Stimulated activated CD4-positive, alpha-beta T cell treated with anti-CD3 and anti-CD28 coated beads, Interleukin-15, amount 100 ng/mL, for 1 hour (primary cell): ENCODE results near the gene DACT2.

ENCODE experiments used
- DNase-seq, 2 donors: peaks; one replicate each; pipeline ENCODE4 v3.0.0-alpha.2; 2020; ENCODE audit warnings: low read depth in 1 of 2, low spot score in 1 of 2

The DACT2 gene

GRCh38 chr6:168352096-168352495, 32.5 kb upstream of the DACT2 start:
- no peak for DNase-seq

- no peak for DNase-seq
These were observed 30.2 kb upstream of the DACT2 start for GRCh38 chr6:168349718-168350210.

- DNase-seq, result no peak
These were observed 28.6 kb upstream of the DACT2 start for GRCh38 chr6:168348186-168348585.

- no peak for DNase-seq
These were observed 28.0 kb upstream of the DACT2 start for GRCh38 chr6:168347615-168348014.

GRCh38 chr6:168347053-168347452, 27.5 kb upstream of the DACT2 start:
- DNase-seq, result no peak

GRCh38 chr6:168345896-168346754, 26.5 kb upstream of the DACT2 start:
- no peak for DNase-seq

- no peak for DNase-seq
These were observed 25.7 kb upstream of the DACT2 start for GRCh38 chr6:168345266-168345665.

GRCh38 chr6:168344338-168344737, 24.8 kb upstream of the DACT2 start:
- DNase-seq, result no peak

GRCh38 chr6:168343239-168344150, 23.9 kb upstream of the DACT2 start:
- DNase-seq, result no peak

- DNase-seq, result no peak
These were observed 23.1 kb upstream of the DACT2 start for GRCh38 chr6:168342636-168343035.

- no peak for DNase-seq
These were observed 21.8 kb upstream of the DACT2 start for GRCh38 chr6:168341280-168341900.

- DNase-seq, result no peak
These were observed 21.2 kb upstream of the DACT2 start for GRCh38 chr6:168340819-168341218.

- no peak for DNase-seq
These were observed 19.2 kb upstream of the DACT2 start for GRCh38 chr6:168338777-168339176.

GRCh38 chr6:168336967-168337366, 17.4 kb upstream of the DACT2 start:
- DNase-seq, result no peak

GRCh38 chr6:168333989-168334388, 14.4 kb upstream of the DACT2 start:
- no peak for DNase-seq

GRCh38 chr6:168333491-168333890, 13.9 kb upstream of the DACT2 start:
- no peak for DNase-seq

GRCh38 chr6:168333039-168333438, 13.5 kb upstream of the DACT2 start:
- no peak for DNase-seq

GRCh38 chr6:168332020-168332419, 12.4 kb upstream of the DACT2 start:
- DNase-seq, result no peak

GRCh38 chr6:168331058-168331457, 11.5 kb upstream of the DACT2 start:
- no peak for DNase-seq

- no peak for DNase-seq
These were observed 10.8 kb upstream of the DACT2 start for GRCh38 chr6:168330403-168330802.

GRCh38 chr6:168328086-168328485, 8.5 kb upstream of the DACT2 start:
- DNase-seq, result no peak
